Activated naive CD4-positive, alpha-beta T cell treated with anti-CD3 and anti-CD28 coated beads, Interleukin-2, amount 50 U/mL, for 72 hours (primary cell): ENCODE measurements around the gene GPR156. TPM values are rescaled to one million over a fixed set of nuclear protein-coding genes. Genes with fewer than 3 reads are reported as not detected.

Source experiments
- ATAC-seq, 2 donors: fragments of 150-1000 bp; cut with Tn5 transposase; 2 replicates each; pipeline ENCODE4 v1.10.0; 2021; ENCODE audit warnings: mild to moderate bottlenecking in 2 of 2, moderate library complexity in 2 of 2
- DNase-seq, 2 donors: peaks; one replicate each; pipeline ENCODE4 v3.0.0; 2021 to 2022; ENCODE audit warnings: low spot score in 2 of 2
- H3K27ac Mint-ChIP-seq, 2 donors: one replicate each; pipeline ENCODE4 v1.8.0; 2022; ENCODE audit warnings: mild to moderate bottlenecking in 2 of 2, mixed read lengths in 2 of 2
- H3K36me3 Mint-ChIP-seq, 2 donors: one replicate each; pipeline ENCODE4 v1.8.0; 2022; ENCODE audit warnings: mixed read lengths in 2 of 2
- H3K9me3 Mint-ChIP-seq, 2 donors: one replicate each; pipeline ENCODE4 v1.8.0; 2022; ENCODE audit warnings: mixed read lengths in 2 of 2
- total RNA-seq, 2 donors: library from RNA; stranded (reverse); gene quantifications; one replicate each; pipeline ENCODE4 v1.2.3, GENCODE V29; 2022

GPR156 gene
- total RNA-seq, 2 donors from 2014 or later: not detected

DNA sequence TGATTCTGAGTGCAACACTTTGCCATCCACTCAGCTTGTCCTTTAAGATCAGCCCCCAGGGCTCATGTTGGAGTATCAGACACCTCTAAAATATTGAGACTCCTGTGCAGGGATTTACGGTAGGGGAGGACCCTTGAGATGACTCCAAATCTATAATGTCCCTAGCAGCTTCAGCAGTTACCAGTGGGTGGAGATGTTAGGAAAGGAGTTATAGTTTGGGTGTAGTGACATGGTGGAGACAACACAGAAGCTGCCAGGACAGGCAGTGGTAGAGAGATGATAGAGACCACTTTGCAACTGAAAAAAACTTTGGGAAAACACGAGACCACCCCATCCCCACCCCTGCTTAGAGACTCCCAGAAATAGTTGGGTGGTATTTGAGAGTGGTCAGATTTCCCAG, 147.5 kb downstream of the GPR156 start:
- Mint-ChIP-seq H3K36me3 (no peaks in the 10 kb centered on the region), H3K27ac (no peak overlapping the region), H3K9me3 (no peaks in the 10 kb centered on the region)
- no peak for ATAC-seq
- no peak for DNase-seq

GRCh38 chr3:120130656-120131055, 154.4 kb downstream of the GPR156 start:
- no peak for ATAC-seq
- DNase-seq: no peak
- no peaks in the 10 kb centered on the region for H3K36me3 Mint-ChIP-seq
- no peak overlapping the region for H3K27ac Mint-ChIP-seq
- no peaks in the 10 kb centered on the region for H3K9me3 Mint-ChIP-seq

DNA sequence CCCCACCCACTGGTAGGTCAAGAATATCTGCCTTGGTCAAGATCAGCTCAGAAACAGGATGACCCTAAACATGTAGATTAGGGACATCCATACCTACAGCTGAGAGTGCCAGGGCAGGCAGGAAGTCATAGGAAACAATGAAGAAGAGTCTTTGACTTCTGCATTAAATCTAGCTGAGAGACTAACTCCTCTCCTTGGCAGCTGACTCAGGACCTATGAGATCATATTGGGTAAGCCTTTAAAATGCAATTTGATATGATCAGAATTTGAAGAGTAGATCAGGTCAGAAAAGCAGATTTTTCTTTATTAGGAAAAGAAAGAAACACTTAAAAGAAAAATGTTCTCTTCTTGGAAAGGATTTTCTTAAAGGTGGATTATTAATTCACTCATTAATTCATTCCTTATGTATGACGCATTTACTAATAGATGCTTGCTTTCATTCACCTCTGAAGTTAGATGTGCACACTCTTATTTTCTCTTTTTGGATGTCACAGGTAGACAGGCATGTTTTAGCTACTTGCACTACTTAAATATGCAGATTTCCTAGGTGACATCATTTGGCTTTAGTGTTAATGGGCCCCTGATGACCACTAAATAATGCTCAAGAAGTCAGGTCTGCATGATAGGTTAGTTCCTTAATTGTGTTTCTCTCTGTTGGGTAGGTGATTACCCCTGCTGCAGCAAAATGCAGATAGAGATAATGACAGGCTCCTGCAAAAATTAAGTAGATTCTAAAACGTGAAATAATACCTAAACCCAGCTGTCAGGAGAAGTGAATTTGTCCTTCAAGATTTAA, 155.1 kb downstream of the GPR156 start:
- H3K9me3 Mint-ChIP-seq: no peaks in the 10 kb centered on the region
- H3K27ac Mint-ChIP-seq: no peak overlapping the region
- ATAC-seq: peak in 1 of 2 donors; percentile 18
- DNase-seq: no peak
- H3K36me3 Mint-ChIP-seq: no peaks in the 10 kb centered on the region

DNA sequence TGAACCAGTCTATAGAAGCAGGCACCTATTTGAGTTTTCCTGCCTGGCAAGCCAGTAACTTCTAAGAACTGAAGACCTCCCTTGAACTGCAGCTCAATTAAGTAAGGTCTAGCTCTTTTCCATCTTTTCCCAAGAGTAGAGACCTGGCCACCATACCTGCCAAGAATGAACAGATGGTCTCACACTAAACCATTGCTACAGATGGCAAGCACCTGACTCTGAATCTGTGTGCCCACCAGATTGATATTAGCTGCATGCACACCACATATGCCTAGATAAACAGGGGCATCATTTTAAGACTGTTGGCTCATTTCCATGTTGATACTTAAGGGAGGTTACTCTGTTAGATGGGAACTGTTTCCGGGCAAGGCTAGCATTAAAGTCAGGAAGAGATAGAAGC, 156.0 kb downstream of the GPR156 start:
- H3K36me3 Mint-ChIP-seq: no peaks in the 10 kb centered on the region
- ATAC-seq (no peak), DNase-seq (no peak)
- peak overlapping the region in 1 of 2 donors; percentile 18 for H3K27ac Mint-ChIP-seq
- H3K9me3 Mint-ChIP-seq: no peaks in the 10 kb centered on the region

- Mint-ChIP-seq H3K36me3 (no peaks in the 10 kb centered on the region), H3K27ac (no peak overlapping the region), H3K9me3 (no peaks in the 10 kb centered on the region)
- DNase-seq (no peak), ATAC-seq (no peak)
Measured at GRCh38 chr3:120125992-120126391, 159.0 kb downstream of the GPR156 start.

DNA sequence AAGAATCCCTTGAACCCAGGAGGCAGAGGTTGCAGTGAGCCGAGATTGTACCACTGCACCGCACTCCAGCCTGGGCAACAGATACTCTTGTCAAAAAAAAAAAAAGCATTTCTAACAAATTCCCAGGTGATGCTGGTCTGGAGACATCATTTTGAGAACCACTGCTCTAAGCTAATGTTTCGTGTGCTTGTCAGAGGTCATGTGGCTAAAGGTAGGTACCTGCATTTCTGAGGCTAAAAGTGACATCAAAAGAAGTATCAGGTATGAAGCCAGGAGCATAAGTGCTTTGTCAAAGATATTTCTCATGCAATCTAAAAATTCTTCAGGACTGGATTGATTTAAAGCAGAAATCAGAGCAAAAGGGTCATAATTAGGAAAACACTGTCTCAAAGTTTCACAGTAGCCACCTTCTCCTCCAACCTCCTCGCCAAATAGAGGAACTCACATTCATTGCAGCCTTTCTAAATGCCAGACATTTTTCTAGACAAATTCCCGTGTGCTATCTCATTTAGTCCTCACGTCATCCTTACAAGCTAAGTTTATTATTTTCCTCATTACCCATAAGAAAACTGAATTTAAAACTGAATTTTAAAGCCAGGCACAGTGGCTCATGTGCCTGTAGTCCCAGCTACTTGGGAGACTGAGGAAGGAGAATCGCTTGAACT, 165.0 kb downstream of the GPR156 start:
- Mint-ChIP-seq H3K9me3 (peaks cover 7% of the 10 kb centered on the region in 2 donors), H3K27ac (no peak overlapping the region), H3K36me3 (peaks cover 6 to 12% of the 10 kb centered on the region in 2 donors)
- ATAC-seq (no peak), DNase-seq (no peak)

Other genes starting within 250 kb of the GPR156 start
- 10 to 100 TPM; 26.3 to 44.2 TPM for gene GSK3B, start 190.8 kb downstream of the GPR156 start, total RNA-seq
- 10 to 100 TPM; 22.4 to 23.7 TPM for gene LRRC58, start 64.1 kb upstream of the GPR156 start, total RNA-seq
- gene FSTL1, start 165.8 kb upstream of the GPR156 start, total RNA-seq: 1 to 10 TPM in 1 of 2 donors, under 1 TPM in 1; 0.39 to 3.0 TPM